H1 (cell line): Measurements from ENCODE around the gene KIF25. TPM values are rescaled to one million over a fixed set of nuclear protein-coding genes. Genes with fewer than 3 reads are reported as not detected.

ENCODE experiments used
- CTCF ChIP-seq, 3 experiments: IDR thresholded peaks; 1 replicate in 2 of 3; 2 replicates in 1 of 3; pipeline versions ENCODE4 v1.5.1 to v1.6.1; 2011; ENCODE audit warnings: low read length in 3 of 3, mild to moderate bottlenecking in 3 of 3, inconsistent platforms in 2 of 3, low read depth in 1 of 3, moderate library complexity in 1 of 3; ENCODE audit not compliant: insufficient read depth in 1 of 3; ENCODE audit errors: control extremely low read depth in 1 of 3
- HDAC2 ChIP-seq, 2 experiments: fragments of 300-600 bp in 1 of 2; sonication (generic) in 1 of 2; IDR thresholded peaks; 2 replicates each; pipeline ENCODE4 v1.6.1; 2011 to 2012; ENCODE audit warnings: low read depth in 2 of 2, low read length in 2 of 2, mild to moderate bottlenecking in 2 of 2, moderate library complexity in 2 of 2, borderline replicate concordance in 1 of 2, inconsistent platforms in 1 of 2
- POU5F1 ChIP-seq: IDR thresholded peaks from 2 replicates; pipeline ENCODE4 v1.6.1; 2011; ENCODE audit warnings: low read depth, mild to moderate bottlenecking, low read length, moderate library complexity
- SAP30 ChIP-seq: fragments of 300-600 bp; sonication (generic); IDR thresholded peaks from 2 replicates; pipeline ENCODE4 v1.7.1; 2012; ENCODE audit warnings: low read length, moderate library complexity, mild to moderate bottlenecking, inconsistent platforms; ENCODE audit not compliant: insufficient read depth, insufficient replicate concordance
- SP2 ChIP-seq: IDR thresholded peaks from 2 replicates; pipeline ENCODE4 v1.6.1; 2012; ENCODE audit warnings: mild to moderate bottlenecking, low read length, inconsistent platforms
- USF2 ChIP-seq: IDR thresholded peaks from 2 replicates; pipeline ENCODE4 v1.6.1; 2011; ENCODE audit warnings: low read length, improper control_type of control experiment
- polyA plus RNA-seq, 7 experiments: library from polyadenylated mRNA; depleted of rRNA in 3 of 7; stranded (reverse) in 5 of 7; unstranded in 2 of 7; fragments of >200 nt in 5 of 7; fragments of 200-250 nt in 2 of 7; gene quantifications; 1 replicate in 5 of 7; 2 replicates in 1 of 7; 4 replicates in 1 of 7; pipeline versions ENCODE4 v1.2.1 to v1.2.3, GENCODE V29; 2011 to 2013; ENCODE audit warnings: missing spikeins in 2 of 7, mixed read lengths in 2 of 7
- total RNA-seq: library from RNA; stranded (reverse); fragmentation: NEBNext Ultra II Directional; extraction: Animal tissue kit (Norgen Biotek cat#: 25700); gene quantifications from 2 replicates; pipeline ENCODE4 v1.2.1, GENCODE V29; 2021

The KIF25 gene
- total and polyA plus RNA-seq, 2 of the 8 experiments (the other 6 are each of a cell fraction or from before 2014, with no cell fraction given), result 1.5 to 2.0 TPM

GRCh38 chr6:168050881-168051586 lies 53.6 kb downstream of the KIF25 start (continued):
- no peak for TF ChIP-seq POU5F1
- no peak for TF ChIP-seq SP2
- no peak for TF ChIP-seq SAP30
- peak in 2 of 3 experiments; percentile 59 to 67; a peak in 3 of 4 replicates for TF ChIP-seq CTCF (IDR thresholded peaks at IDR 0.05; ENCODE audit: control extremely low read depth in 1 of 3, insufficient read depth in 1 of 3, low read depth in 1 of 3, low read length in 3 of 3)
- TF ChIP-seq HDAC2 (IDR thresholded peaks at IDR 0.05; ENCODE audit: borderline replicate concordance in 1 of 2, low read depth in 2 of 2, low read length in 2 of 2), result no peak
- no peak for TF ChIP-seq USF2
- TF ChIP-seq, all 59 proteins: peak for 2
